Natural killer cell treated with Interleukin-12 subunit alpha and Interleukin-12 subunit beta and Interleukin-15 and Interleukin-18, amount 100 ng/mL, for 72 hours (primary cell): ENCODE measurements around the gene CFAP46. TPM values are rescaled to one million over a fixed set of nuclear protein-coding genes. Genes with fewer than 3 reads are reported as not detected.
A peak's percentile ranks its signal among the peaks of the same experiment; 100 is the strongest.
"Not testable (repeated sequence)": the region's sequence is repeated elsewhere in the genome, so short reads cannot be mapped to it uniquely, and the experiment has no call there.

Experiments used
- ATAC-seq, 2 donors: fragments of 150-1000 bp; cut with Tn5 transposase in 1 of 2; sonication (Bioruptor Pico), chemical (Tn5 transposase) in 1 of 2; 2 replicates each; pipeline ENCODE4 v1.10.0; 2021
- DNase-seq: peaks from one replicate; pipeline ENCODE4 v3.0.0; 2022; ENCODE audit warnings: low spot score
- H3K27ac Mint-ChIP-seq, 2 donors: 1 replicate in 1 of 2; 2 replicates in 1 of 2; pipeline ENCODE4 v1.8.0; 2022; ENCODE audit warnings: mixed read lengths in 2 of 2, mild to moderate bottlenecking in 1 of 2, moderate library complexity in 1 of 2
- H3K27me3 Mint-ChIP-seq, 2 donors: 1 replicate in 1 of 2; 2 replicates in 1 of 2; pipeline ENCODE4 v1.8.0; 2022; ENCODE audit warnings: mixed read lengths in 2 of 2
- H3K36me3 Mint-ChIP-seq: one replicate; pipeline ENCODE4 v1.8.0; 2022; ENCODE audit warnings: mixed read lengths
- H3K4me1 Mint-ChIP-seq, 2 donors: 1 replicate in 1 of 2; 2 replicates in 1 of 2; pipeline ENCODE4 v1.8.0; 2022; ENCODE audit warnings: low read depth in 2 of 2, mixed read lengths in 2 of 2, mild to moderate bottlenecking in 1 of 2
- H3K4me3 Mint-ChIP-seq: one replicate; pipeline ENCODE4 v1.8.0; 2022; ENCODE audit warnings: mixed read lengths
- H3K9me3 Mint-ChIP-seq: 2 replicates; pipeline ENCODE4 v1.8.0; 2022; ENCODE audit warnings: mixed read lengths
- total RNA-seq, 2 donors: library from RNA; stranded (reverse); gene quantifications; one replicate each; pipeline ENCODE4 v1.2.3, GENCODE V29; 2022

The CFAP46 gene
- total RNA-seq, 2 donors from 2014 or later, result 0.19 TPM; not detected in 1

DNA sequence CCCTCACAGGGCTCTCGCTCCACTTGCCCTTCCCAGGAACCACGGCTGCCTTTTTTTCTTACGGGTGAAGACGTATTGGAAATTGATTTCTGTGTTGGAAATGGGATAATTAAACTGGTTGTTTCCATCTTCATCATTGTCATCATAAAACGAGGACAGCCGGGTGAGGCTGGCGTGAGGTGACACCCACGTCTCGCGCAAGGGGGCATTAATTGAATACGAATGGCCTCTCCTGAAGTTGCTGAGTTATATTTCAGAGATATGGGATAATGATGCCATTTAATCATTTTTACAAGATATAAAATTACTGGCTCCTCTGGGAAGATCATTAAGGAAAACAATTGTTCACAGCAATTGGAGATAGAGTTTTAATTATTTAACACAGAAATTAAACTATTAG, 138.1 kb downstream of the CFAP46 start:
- Mint-ChIP-seq H3K27ac (no peak overlapping the region), H3K36me3 (no peaks in the 10 kb centered on the region), H3K9me3 (no peaks in the 10 kb centered on the region), H3K27me3 (no peaks in the 10 kb centered on the region), H3K4me3 (no peak overlapping the region), H3K4me1 (no peaks in the 10 kb centered on the region)
- DNase-seq (peak; percentile 44), ATAC-seq (no peak)

DNA sequence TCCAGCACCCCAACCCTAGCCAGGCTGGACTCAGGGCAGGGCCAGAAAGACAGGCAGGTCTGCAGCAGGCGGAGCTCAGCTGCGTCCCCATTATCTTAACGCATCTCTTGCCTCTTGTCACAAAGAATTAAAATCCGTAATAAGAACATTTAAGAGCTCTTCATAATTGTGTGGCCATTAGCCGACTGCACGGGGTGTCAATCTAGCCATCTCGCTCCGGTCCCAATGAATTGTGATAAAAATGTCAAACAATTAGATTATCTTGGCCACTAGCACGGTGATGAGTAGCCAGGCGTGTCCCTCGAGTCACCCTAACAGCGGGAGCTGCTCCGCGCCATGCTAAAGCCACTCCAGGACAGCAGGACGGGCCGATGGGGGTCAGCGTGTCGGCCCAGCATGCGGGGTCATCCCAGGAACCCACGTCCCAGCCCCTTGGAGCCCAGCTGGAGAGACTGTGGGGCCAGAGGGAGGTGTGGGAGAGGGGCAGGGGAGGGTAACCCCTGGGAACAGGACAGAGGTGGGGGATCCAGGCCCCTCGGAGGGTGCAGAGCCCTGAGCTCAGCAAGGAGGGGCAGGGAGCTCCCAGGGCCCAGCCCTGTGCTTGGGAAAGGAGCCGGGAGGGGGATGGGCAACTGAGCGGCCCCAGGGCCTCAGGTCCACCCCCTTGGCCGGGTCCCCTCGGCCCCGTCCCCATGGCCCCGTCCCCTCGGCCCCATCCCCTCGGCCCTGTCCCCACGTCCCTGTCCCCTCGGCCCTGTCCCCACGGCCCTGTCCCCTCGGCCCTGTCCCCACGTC, 138.8 kb downstream of the CFAP46 start:
- DNase-seq (peak; percentile 48), ATAC-seq (no peak)
- H3K27me3 Mint-ChIP-seq, result no peaks in the 10 kb centered on the region
- no peak overlapping the region for H3K27ac Mint-ChIP-seq
- H3K9me3 Mint-ChIP-seq, result no peaks in the 10 kb centered on the region
- H3K36me3 Mint-ChIP-seq, result no peaks in the 10 kb centered on the region
- H3K4me3 Mint-ChIP-seq, result no peak overlapping the region
- no peaks in the 10 kb centered on the region for H3K4me1 Mint-ChIP-seq

DNA sequence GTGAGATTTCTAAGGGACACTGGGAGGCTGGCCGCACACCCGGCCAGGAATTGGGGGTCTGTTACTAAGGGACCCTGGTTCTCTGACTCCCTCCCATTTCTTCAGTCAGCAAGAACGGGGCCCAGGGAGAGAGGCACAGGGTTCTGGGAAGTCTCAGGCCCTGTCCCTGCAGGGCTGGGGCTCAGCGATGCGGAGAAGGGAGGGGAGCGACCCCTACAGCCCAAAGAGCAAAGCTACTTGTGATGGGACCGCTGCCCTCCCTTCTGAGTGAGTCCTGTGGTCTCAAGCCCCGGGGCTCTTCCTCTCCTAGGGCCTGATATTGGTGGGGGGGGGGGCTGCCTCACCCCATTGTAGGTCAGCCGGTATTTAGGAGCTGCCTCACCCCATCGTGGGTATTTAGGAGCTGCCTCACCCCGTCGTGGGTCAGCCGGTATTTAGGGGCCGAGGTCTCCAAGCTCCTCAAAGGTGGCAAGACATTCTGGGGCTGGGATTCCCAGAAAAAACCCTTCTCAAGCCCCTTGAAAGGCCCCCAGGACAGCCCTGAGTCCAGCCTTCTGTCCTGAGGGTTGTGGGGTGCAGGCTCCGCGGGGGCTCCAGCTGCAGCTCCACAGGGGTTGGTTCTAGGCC, 139.6 kb downstream of the CFAP46 start:
- H3K27ac Mint-ChIP-seq, result no peak overlapping the region
- ATAC-seq (no peak), DNase-seq (no peak)
- no peak overlapping the region for H3K4me3 Mint-ChIP-seq
- H3K9me3 Mint-ChIP-seq, result no peaks in the 10 kb centered on the region
- H3K27me3 Mint-ChIP-seq, result no peaks in the 10 kb centered on the region
- no peaks in the 10 kb centered on the region for H3K4me1 Mint-ChIP-seq
- no peaks in the 10 kb centered on the region for H3K36me3 Mint-ChIP-seq

DNA sequence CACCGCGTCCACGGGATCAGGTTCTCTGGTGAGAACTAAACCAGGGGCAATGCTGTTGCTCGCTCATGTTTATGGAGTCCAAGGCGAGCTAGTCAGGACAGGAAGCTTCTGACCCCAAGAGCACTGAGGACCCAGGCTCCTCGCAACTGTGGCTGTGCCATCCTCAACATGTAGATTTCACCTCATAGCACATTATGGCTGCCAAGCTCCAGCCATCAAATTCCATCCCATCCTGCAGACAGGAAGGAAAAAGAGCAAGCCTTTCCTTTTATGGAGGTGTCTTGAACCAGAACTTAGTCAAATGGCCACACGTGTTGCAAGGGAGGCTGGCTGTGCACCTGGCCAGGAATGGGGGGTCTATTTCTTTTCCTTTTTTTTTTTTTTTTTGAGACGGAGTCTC, 140.3 kb downstream of the CFAP46 start:
- no peaks in the 10 kb centered on the region for H3K27me3 Mint-ChIP-seq
- H3K27ac Mint-ChIP-seq, result no peak overlapping the region
- H3K4me3 Mint-ChIP-seq, result no peak overlapping the region
- no peaks in the 10 kb centered on the region for H3K9me3 Mint-ChIP-seq
- ATAC-seq, result no peak
- H3K36me3 Mint-ChIP-seq, result no peaks in the 10 kb centered on the region
- no peaks in the 10 kb centered on the region for H3K4me1 Mint-ChIP-seq
- no peak for DNase-seq

DNA sequence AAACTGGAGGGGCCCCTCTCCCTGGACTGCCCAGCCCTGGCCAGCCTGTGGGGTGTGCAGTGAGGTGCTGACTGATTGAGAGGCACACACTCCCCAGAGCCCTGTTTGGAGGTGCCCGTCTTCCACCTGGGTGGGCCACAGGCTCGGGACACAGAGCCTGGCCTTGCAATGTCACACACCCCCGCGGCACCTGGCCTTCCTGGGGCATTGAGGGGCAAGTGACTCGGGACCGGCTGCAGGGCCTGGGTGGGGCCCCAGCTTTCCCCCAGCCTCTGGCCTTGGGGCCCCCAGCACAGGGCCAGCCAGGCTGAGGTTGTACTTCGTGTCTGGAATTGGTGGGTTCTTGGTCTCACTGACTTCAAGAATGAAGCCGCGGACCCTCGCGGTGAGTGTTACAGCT, 142.5 kb downstream of the CFAP46 start:
- H3K36me3 Mint-ChIP-seq, result no peaks in the 10 kb centered on the region
- ATAC-seq (peak in 1 of 2 donors; percentile 18), DNase-seq (no peak)
- H3K9me3 Mint-ChIP-seq, result no peaks in the 10 kb centered on the region
- H3K27me3 Mint-ChIP-seq, result no peaks in the 10 kb centered on the region
- H3K4me3 Mint-ChIP-seq, result no peak overlapping the region
- no peaks in the 10 kb centered on the region for H3K4me1 Mint-ChIP-seq
- H3K27ac Mint-ChIP-seq, result no peak overlapping the region

DNA sequence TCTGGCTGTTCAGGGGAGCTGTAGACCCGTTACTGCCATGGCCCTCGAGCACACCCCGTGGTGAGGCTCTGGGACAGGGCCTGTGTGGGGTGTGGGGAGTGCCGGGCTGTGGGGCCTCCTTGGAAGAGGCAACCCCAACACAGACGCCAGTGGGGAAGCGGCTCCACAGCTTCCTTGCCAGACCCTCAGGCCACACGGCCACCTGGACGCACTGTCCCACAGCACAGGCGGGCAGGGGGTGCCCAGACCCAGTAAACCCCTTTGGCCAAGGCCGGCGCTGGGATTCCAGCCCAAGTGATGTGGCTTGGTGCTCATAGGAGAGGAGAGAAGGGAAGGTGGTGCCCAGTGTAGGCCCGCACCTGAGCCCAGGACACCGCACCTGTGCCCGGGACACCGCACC, 143.5 kb downstream of the CFAP46 start:
- DNase-seq (no peak), ATAC-seq (peak in 1 of 2 donors; percentile 37)
- Mint-ChIP-seq H3K36me3 (no peaks in the 10 kb centered on the region), H3K27ac (no peak overlapping the region), H3K27me3 (no peaks in the 10 kb centered on the region), H3K4me3 (no peak overlapping the region), H3K4me1 (no peaks in the 10 kb centered on the region), H3K9me3 (no peaks in the 10 kb centered on the region)

DNA sequence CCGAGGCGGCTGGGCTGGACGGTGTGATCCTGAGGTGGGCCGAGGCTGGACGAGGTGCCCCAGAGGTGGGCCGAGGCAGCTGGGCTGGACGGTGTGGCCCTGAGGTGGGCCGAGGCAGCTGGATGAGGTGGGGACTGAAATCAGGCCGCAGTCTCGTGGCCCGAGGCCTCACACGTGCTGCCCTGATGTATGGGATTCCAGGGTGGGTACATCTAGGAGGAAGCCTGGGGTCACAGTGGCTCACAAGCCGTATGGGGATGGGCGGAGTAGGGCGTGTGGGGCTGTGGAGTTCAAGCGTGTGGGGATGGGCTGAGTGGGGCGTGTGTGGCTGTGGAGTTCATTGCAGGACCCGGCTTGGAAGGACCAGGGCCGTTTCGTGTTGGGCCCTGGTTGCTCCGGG, 144.0 kb downstream of the CFAP46 start:
- no peaks in the 10 kb centered on the region for H3K36me3 Mint-ChIP-seq
- no peaks in the 10 kb centered on the region for H3K27me3 Mint-ChIP-seq
- H3K27ac Mint-ChIP-seq, result no peak overlapping the region
- ATAC-seq, result peak in 1 of 2 donors; percentile 12
- H3K9me3 Mint-ChIP-seq, result no peaks in the 10 kb centered on the region
- no peak overlapping the region for H3K4me3 Mint-ChIP-seq
- H3K4me1 Mint-ChIP-seq, result no peaks in the 10 kb centered on the region
- peak; percentile 47 for DNase-seq

DNA sequence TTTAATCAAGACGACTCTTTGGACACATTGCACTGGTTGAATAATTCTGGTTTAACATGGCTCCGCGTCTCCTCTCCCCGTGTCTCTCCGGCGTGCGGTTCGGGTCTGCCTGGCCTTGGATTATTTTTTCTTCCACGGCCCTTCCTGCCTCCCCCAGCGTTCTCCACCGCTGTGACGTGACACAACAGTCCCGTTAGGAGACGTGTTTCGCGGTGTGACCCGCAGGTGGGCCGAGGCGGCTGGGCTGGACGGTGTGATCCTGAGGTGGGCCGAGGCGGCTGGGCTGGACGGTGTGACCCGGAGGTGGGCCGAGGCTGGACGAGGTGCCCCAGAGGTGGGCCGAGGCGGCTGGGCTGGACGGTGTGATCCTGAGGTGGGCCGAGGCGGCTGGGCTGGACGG, 144.4 kb downstream of the CFAP46 start:
- not testable (repeated sequence) for DNase-seq, H3K27ac Mint-ChIP-seq, H3K9me3 Mint-ChIP-seq, H3K4me1 Mint-ChIP-seq, H3K27me3 Mint-ChIP-seq, H3K4me3 Mint-ChIP-seq, ATAC-seq, H3K36me3 Mint-ChIP-seq

DNA sequence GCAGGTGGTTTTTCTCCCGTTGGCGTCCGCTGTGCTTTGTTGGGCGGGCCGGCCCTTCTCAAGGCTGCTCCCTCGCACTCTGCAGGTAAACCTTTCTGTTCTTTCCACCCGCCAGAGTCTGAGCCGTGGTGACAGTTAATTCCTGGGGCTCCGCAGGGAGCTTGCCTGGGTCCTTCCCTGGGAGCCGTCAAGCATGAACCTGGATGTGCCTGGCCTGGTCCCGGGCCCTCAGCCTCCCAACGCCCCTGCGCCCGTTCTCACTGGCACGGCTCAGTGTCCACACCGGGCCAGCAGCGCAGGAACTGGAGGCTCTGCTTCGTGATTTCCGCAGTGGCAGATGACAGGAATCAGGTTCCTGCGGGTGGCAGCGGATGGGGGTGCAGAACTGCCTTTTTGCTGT, 145.5 kb downstream of the CFAP46 start:
- H3K27me3 Mint-ChIP-seq, result peaks cover 0 to 3% of the 10 kb centered on the region in 2 donors
- H3K4me3 Mint-ChIP-seq, result no peak overlapping the region
- ATAC-seq (no peak), DNase-seq (peak; percentile 23)
- H3K9me3 Mint-ChIP-seq, result no peaks in the 10 kb centered on the region
- no peaks in the 10 kb centered on the region for H3K4me1 Mint-ChIP-seq
- H3K36me3 Mint-ChIP-seq, result no peaks in the 10 kb centered on the region
- H3K27ac Mint-ChIP-seq, result no peak overlapping the region

DNA sequence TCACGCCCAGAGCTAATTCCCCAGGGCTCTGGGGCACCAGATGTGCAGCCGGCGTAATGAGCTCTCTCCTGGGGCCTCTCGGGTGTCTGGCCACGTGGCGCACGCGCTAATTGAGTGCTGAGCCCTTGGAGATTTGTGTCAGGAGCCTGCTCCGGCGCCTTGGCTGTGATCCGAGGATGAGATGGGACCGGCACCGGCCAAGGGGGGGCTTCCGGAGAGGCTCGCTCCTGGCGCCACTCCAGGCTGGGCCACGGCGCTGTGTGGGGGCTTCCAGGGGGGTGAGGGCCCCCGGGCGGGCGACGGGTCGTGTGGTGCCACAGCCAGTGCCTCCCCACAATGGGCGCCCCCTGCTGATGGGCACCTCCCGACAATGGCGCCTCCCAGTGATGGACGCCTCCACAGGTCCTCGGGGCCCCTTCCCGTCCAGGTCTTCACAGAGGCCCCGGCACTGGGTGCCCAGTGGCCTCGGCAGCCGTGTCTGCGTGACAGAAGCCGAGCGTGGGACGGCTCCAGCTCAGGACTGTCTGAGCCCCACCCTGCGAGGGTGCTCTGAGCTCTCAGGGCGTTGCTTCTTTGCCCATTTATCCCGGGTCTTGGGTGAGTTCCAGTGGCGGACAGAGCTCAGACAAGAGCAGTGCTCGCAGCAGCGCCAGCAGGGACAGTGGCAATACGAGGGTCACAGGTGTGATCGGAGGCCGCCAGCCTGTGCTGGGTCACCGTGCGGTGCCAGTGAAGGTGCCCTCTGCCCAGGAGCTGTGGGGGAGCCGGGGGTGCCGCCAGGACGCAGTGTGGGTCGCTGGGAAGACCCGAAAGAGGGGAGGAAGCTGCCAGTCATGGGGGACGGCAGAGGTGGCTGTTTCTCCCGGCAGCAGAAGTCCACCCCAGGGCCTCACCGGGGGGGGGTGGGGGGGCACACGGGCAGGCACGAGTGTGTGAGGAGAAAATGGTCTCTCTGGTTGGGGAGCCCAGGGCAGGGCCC, 148.2 kb downstream of the CFAP46 start:
- Mint-ChIP-seq H3K36me3 (no peaks in the 10 kb centered on the region), H3K9me3 (no peaks in the 10 kb centered on the region), H3K27ac (no peak overlapping the region), H3K27me3 (peaks cover 0 to 3% of the 10 kb centered on the region in 2 donors), H3K4me3 (no peak overlapping the region), H3K4me1 (no peaks in the 10 kb centered on the region)
- no peak for DNase-seq
- no peak for ATAC-seq

DNA sequence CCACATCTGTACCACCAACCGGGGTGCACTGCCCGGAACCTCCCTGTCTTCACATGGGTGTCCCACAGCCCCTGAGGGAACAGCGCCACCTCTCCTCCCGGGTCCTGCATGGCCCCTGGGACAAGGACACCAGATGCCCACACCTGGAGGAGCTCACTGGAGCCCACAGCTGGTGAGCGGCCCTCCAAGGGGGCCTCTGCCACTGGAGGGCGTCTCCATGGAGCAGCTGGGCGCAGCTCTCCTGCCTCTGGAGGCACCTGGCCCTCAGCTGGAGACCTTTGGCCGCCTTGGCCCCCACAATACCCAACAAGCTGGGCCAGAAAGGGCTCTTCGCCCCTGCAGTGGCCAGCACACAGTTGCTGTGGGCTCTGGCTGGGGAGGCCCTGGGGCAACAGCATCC, 149.2 kb downstream of the CFAP46 start:
- no peak overlapping the region for H3K4me3 Mint-ChIP-seq
- no peak overlapping the region for H3K27ac Mint-ChIP-seq
- ATAC-seq (no peak), DNase-seq (no peak)
- H3K4me1 Mint-ChIP-seq, result no peaks in the 10 kb centered on the region
- H3K27me3 Mint-ChIP-seq, result peaks cover 0 to 3% of the 10 kb centered on the region in 2 donors
- H3K9me3 Mint-ChIP-seq, result no peaks in the 10 kb centered on the region
- no peaks in the 10 kb centered on the region for H3K36me3 Mint-ChIP-seq

DNA sequence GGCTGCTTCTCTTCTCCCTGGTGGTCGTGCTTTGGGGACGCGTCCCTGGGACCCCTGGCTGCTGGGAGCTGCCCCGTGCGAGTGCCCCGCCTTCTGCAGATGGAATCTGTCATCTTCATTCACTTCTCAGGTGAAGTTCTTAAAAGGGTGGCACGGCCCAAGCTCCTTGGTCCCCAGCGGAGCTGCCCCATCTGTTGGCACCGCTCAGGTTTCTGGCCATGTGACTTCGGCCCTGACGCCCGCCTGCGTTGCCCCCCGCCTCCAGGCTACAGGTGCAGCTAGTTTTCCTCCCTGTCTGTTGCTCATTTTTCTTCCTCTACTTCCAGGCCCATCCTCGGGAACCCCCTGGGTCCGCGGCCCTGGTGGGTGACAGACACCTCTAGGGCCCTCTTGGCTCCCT, 149.6 kb downstream of the CFAP46 start:
- H3K27ac Mint-ChIP-seq, result no peak overlapping the region

DNA sequence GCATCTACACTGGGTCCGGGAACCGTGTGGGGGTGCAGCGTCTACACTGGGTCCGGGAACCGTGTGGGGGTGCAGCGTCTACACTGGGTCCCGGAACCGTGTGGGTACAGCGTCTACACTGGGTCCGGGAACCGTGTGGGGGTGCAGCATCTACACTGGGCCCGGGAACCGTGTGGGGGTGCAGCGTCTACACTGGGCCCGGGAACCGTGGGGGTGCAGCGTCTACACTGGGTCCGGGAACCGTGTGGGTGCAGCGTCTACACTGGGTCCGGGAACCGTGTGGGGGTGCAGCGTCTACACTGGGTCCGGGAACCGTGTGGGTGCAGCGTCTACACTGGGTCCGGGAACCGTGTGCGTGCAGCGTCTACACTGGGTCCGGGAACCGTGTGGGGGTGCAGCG, 150.3 kb downstream of the CFAP46 start:
- H3K4me1 Mint-ChIP-seq, DNase-seq, H3K9me3 Mint-ChIP-seq, H3K27ac Mint-ChIP-seq, ATAC-seq, H3K27me3 Mint-ChIP-seq, H3K4me3 Mint-ChIP-seq, H3K36me3 Mint-ChIP-seq: not testable (repeated sequence)

More for the DNA sequence above, 149.6 kb downstream of the CFAP46 start:
- Mint-ChIP-seq H3K4me1 (no peaks in the 10 kb centered on the region), H3K27me3 (peaks cover 0 to 3% of the 10 kb centered on the region in 2 donors), H3K9me3 (no peaks in the 10 kb centered on the region), H3K36me3 (no peaks in the 10 kb centered on the region), H3K4me3 (no peak overlapping the region)
- no peak for ATAC-seq
- no peak for DNase-seq
